Retinal pigment epithelial cell (primary cell): ENCODE measurements around the gene RHOV.
"Not testable (repeated sequence)": the region's sequence is repeated elsewhere in the genome, so short reads cannot be mapped to it uniquely, and the experiment has no call there.

ENCODE experiments used
- DNase-seq: peaks from one replicate; pipeline ENCODE4 v3.0.0-alpha.2; 2010; ENCODE audit warnings: low read depth
- H3K4me3 ChIP-seq: 2 replicates; pipeline ENCODE4 v1.5.1; 2011; ENCODE audit warnings: mild to moderate bottlenecking, low read length, control low read depth, moderate library complexity
- TF ChIP-seq, protein P1 (sequence below): conservative IDR thresholded peaks from 2 replicates; pipeline ENCODE4 v1.5.1; 2011; ENCODE audit warnings: low read depth, low read length, control low read depth, inconsistent platforms

The RHOV gene

DNA sequence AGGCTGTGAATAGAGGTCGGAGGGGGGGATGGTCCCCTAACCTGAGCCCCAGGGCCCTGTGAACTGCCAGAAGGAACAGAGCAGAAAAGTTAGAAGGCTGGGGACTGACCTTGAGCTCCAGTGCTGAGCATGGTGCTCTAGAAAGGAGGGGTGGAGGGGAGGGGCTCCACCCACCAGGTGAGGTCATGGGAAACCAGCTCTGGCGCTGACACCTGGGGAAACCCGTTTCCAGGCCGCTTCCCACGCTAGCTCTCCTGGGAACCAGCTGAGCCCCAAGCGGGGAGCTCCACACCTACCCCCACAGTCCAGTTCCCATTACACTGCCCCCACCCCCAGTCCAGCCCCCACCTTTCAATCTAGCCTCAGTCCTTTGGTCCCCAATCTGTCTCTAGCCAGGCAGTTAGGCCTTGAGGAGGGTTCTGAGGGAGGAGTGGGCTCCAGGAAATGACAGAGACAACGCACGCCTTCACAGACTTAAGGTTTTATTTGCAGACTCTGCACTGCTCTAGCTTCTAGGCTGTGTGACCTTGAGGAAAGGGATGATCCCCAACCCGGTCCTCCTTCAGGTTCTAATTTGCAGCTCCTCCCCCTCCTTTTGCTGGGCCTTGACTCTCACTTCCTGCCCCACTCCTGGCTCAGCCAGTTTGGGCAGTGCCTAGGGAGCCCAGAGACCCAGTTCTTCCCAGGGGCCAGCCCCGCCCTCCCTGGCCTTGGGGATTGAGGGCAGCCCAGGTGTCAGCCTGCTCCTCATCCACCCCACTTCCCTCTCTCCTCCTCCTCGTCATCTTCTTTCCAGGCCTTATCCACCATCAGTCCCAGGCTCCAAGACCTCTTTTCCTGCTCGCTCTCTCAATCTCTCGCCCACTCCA lies 2.1 kb downstream of the RHOV start:
- H3K4me3 ChIP-seq, result no peak overlapping the region
- no peak for DNase-seq
- TF ChIP-seq, protein P1, sequence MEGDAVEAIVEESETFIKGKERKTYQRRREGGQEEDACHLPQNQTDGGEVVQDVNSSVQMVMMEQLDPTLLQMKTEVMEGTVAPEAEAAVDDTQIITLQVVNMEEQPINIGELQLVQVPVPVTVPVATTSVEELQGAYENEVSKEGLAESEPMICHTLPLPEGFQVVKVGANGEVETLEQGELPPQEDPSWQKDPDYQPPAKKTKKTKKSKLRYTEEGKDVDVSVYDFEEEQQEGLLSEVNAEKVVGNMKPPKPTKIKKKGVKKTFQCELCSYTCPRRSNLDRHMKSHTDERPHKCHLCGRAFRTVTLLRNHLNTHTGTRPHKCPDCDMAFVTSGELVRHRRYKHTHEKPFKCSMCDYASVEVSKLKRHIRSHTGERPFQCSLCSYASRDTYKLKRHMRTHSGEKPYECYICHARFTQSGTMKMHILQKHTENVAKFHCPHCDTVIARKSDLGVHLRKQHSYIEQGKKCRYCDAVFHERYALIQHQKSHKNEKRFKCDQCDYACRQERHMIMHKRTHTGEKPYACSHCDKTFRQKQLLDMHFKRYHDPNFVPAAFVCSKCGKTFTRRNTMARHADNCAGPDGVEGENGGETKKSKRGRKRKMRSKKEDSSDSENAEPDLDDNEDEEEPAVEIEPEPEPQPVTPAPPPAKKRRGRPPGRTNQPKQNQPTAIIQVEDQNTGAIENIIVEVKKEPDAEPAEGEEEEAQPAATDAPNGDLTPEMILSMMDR, result no peak

DNA sequence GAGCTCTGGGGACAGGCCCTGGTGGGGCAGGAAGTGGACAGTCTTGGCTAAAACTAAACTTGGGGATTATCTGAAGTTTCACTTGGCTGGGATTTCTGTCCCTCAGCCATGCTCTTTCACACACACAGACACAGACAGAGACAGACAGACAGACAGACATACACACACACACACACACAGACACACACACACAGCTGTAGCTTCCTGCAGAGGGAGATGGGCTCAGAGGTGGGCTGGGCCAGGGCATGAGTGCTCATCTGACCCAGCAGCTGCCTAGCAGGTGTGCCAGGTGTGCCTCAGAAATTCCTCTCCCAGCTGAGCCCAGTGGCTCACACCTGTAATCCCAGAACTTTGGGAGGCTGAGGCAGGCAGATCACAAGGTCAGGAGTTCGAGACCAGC lies 3.3 kb downstream of the RHOV start:
- no peak for DNase-seq
- H3K4me3 ChIP-seq, result no peak overlapping the region
- TF ChIP-seq, protein P1, result no peak

DNA sequence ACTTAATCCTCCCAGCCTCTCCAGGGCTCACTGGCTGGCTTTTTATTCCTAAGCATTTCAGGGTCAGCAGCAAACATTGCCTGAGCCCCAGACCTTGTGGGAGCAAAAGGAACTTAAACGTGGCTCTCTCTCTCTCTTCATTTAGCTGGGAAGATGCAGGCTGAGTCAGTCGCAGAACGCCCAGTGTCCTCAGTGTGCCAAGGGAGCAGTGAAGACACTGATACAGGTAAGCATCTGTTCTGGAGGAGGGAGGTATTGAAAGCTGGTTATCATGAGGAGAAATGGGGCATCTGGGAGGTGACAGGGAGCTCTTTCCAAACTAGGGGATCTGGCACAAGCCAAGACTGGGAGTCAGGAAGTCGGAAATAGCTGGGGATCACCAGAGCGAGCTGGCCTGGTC lies 4.3 kb downstream of the RHOV start:
- DNase-seq, result no peak
- TF ChIP-seq, protein P1, result no peak
- no peak overlapping the region for H3K4me3 ChIP-seq

DNA sequence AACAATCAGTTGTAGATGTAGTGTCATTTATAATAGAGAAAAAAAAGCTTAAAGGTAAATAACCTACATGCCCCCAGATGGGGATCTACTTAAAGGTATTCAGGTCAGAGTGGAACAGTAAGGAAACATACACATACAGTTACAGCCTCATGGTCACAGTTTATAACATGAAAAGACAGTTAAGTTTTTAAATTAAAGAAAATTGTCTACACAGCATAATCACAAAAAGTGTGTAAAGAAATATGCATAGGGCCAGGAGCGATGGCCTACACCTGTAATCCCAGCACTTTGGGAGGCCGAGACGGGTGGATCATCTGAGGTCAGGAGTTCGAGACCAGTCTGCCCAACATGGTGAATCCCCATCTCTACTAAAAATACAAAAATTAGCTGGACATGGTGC lies 6.8 kb downstream of the RHOV start:
- TF ChIP-seq, protein P1, result no peak
- H3K4me3 ChIP-seq, result no peak overlapping the region
- DNase-seq, result no peak

DNA sequence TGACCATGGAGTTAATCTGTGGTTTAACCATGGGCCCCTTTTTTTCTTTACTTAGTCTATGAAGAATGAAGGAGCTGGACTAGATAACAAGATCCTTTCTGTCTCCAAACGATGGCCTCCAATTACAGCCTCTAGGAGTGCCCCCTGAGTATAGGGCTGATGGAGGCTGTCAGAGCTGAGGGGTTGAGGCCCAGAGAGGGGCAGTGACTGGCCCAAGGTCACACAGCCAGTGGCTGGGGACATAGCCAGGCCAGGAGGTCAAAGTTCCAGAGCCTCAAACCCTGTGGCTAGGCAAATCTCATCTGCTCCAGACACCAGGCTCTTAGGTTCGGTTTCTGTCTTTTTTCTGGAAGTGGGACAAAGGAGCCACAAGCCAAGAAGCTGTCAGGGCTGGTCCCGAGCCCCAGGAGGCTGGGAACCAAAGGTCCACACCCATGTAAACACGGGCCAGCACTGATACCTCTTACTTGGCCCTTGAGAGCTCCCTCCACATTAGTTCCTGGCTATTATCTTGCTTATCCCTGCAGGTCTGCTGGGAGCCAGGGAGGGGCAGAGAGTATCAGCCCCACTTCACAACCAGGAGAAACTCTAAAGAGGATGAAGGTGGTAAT lies 10.3 kb downstream of the RHOV start:
- TF ChIP-seq, protein P1, result no peak
- no peak overlapping the region for H3K4me3 ChIP-seq
- DNase-seq, result no peak

DNA sequence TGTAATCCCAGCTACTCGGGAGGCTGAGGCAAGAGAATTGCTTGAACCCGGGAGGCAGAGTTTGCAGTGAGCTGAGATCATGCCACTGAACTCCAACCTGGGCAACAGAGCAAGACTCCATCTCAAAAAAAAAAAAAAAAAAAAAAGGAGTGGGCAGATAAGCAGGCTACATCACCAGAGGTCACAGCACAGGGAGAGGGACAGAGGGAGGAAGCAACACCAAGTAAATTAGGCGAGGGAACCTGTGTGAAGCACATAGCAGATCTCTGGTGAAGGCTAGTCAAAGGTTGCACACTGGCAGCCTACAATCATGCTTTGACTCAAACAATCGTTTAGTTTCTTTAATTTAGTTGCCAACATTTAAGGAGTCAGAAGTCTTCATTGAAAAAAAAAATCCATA lies 12.9 kb downstream of the RHOV start:
- not testable (repeated sequence) for DNase-seq, H3K4me3 ChIP-seq

DNA sequence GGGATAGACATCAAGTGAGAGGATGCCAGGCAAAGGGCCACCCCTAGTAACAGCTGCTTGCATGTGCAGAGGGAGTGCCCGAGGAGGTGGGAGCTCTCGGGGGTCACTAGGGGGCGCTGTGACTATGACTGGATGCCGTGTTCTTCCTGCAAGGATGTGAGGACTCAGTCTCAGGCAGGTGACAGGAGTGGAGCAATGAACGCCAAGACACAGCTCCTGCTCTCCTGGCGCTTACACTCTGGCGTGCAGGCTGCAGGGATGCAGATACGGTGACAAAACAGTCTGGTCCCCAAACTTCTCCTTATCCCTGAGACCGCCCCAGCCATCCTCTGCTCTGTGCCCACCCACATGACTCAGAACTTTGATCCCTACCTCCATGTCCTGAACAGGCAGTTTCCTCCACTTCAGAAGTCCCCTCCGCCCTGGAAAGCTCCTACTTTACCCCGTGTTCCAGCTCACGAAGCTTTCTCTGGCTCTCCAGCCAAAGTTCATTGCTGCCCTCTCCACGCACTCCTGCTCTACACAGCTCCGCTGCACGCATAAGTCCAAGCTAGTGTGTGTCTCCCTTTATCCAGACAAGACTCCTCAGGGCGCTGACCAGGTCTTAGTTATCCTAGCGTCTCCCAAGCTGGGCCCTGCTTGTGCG lies 14.7 kb downstream of the RHOV start:
- no peak overlapping the region for H3K4me3 ChIP-seq
- TF ChIP-seq, protein P1, result peak; percentile 95
- DNase-seq, result no peak
